GM12892 (cell line): Measurements from ENCODE around the gene OR8G1.

ENCODE experiments used
- POLR2A ChIP-seq: IDR thresholded peaks from 2 replicates; pipeline ENCODE4 v1.6.1; 2011; ENCODE audit warnings: low read depth, low read length, control low read depth
- POLR2AphosphoS5 ChIP-seq: IDR thresholded peaks from 2 replicates; pipeline ENCODE4 v1.6.1; 2011; ENCODE audit warnings: low read depth, low read length, control low read depth
- TAF1 ChIP-seq: IDR thresholded peaks from 2 replicates; pipeline ENCODE4 v1.6.1; 2011; ENCODE audit warnings: low read depth, mild to moderate bottlenecking, control low read depth, low read length, borderline replicate concordance

GRCh38 chr11:124240621-124241397 is at the start of gene OR8G1:
- TF ChIP-seq POLR2AphosphoS5 (no peak), TAF1 (no peak), POLR2A (no peak)
